ENCODE results near the gene UQCRFS1.

UQCRFS1 gene

DNA sequence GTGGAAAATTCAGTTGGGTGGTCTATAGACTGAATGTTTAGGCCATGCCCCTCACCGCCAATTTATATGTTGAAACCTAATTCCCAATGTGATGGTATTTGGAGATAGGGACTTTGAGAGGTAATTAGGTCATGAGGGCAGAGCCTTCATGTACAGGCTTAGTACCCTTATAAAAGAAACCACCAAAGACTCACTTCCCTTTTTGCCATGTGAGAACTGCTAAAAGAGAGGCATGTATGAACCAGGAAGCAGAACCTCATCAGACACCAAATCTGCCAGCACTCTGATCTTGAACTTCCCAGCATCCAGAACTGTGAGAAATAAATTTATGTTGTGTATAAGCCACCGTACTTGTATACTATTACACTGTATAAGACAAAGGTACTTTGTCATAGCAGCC, 40.6 kb downstream of the UQCRFS1 start:
- H3K4me3 ChIP-seq = no peak overlapping the region
- no peak overlapping the region for H3K27ac ChIP-seq

DNA sequence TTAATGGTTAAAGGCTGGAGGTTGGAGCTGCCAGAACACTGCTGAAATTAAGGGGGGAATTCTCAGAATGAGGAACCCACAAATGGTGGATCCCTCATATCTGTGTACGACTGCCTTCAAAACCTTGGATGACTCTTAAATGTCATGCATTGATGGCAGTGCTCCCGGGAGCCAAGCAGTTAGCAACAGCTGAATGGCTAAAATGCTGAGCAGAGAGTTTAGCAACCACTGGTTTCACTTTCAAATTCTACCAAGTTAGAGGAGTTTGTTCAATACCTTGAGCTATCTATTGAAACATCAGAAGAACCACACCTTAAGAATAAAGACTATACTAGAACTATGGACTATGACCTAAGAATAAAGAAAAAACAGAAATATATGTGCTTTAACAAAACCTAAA, 41.4 kb downstream of the UQCRFS1 start:
- no peak overlapping the region for H3K4me3 ChIP-seq

DNA sequence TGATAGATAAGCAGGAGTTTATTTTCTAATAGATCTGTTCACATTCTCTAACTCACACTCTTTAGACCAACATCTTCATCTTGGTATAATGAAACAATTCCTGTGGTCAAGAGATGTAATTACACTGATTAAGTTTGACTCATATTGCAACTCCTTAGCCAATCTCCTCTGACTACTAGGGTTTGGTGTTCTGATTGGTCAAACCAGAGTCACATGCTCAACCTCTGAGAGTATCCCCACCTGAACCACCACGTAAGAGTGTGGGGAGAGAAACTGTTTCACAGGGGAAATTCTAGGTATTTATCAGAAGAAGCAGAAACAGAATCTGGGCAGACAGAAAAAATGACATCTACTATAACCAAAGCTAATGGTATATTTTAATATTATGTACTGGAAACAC, 42.4 kb downstream of the UQCRFS1 start:
- H3K27ac ChIP-seq = no peak overlapping the region
- no peak overlapping the region for H3K4me3 ChIP-seq

More for the DNA sequence above, 41.4 kb downstream of the UQCRFS1 start:
- no peak overlapping the region for H3K27ac ChIP-seq

DNA sequence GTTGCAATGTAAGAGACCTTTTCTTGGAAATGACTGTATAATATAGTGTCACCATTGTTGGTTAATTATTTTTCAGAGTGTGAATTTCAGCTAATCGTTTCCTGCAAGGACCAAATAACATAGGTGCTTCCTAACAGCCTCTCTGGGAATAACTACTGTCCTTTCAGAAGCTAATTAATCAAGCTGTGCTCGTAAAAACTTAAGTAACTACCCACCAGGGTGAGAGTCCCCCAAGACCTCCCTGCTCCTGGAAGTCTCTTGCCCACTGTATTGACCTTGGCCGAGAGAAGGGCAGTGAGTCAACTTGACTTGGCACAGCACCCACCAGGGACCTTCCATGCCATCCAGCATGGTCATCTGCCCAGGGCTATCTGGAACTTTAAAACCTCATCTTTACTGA, 50.3 kb downstream of the UQCRFS1 start:
- Histone ChIP-seq H3K4me3 (no peak overlapping the region), H3K27ac (no peak overlapping the region)

DNA sequence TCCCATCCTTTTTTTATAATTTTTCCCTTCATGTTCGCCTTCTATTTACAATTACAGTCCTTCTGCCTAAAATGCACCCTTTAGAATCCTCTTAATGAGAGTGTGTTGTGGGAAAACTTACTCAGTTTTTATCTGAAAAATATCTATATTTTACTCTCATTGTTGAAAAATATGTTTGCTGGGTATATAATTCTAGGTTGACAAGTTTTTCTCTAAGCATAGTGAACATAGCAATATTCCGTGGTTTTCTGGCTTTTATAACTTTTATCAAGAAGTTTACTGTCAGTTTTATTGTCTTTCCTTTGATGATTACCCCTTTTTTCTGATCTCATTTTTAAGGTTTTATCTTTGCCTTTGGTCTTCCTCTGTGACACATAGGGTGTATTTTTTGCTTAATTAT, 57.3 kb downstream of the UQCRFS1 start:
- H3K4me3 ChIP-seq = no peak overlapping the region
- H3K27ac ChIP-seq = no peak overlapping the region
